ACHN (cell line): ENCODE measurements around the gene RAB11FIP4.

Experiments
- DNase-seq: peaks from one replicate; pipeline ENCODE4 v3.0.0-alpha.2; 2015
- in situ Hi-C: cut with HindIII; loops from 2 replicates; pipeline ENCODE4 v1.10.0; 2017; ENCODE audit warnings: low sequenced_read_pairs, low pct_ligation_motif_present, low pct_unique_long_range_greater_than_20kb

Gene RAB11FIP4

GRCh38 chr17:31524926-31525800, 133.7 kb downstream of the RAB11FIP4 start:
- DNase-seq = peak; percentile 80
- in situ Hi-C loops = no loop called here

DNA sequence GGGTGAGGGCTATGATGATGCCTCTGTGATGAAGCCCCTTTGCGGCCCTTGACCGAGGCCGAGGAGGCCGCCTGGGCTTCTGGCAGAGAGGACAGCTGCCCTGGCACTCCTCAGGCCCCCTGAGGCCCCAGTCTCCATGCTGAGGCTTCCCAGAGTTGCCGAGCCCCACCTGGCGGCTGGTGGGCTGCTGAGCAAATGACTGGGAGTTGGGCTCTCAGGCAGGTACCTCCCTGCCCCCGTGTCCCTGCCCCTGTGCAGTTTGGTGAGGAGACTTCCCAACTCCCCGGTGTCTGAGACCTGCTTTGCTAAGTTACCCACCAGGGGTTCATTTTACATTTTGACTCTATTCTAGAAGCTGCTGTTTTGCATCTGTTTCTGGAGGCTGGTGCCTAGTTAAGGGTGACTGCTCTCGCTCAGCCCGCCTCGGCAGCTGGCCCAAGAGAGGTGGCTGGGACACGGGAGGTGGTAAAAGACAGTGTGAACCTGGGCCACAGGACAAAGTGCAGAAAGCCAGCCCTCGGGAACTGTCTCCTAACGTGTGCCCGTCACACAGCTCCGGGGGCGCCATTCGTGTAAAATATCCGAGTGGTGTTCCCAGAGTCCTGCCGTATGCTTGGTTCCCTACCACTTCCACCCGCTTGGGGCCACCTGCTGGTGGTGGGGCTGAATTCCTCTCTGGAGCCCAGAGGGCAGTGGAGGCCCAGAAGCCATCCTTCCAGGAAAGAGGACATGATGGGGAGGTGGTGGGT, 134.5 kb downstream of the RAB11FIP4 start:
- DNase-seq = peak; percentile 53
- in situ Hi-C loops = no loop called here

DNA sequence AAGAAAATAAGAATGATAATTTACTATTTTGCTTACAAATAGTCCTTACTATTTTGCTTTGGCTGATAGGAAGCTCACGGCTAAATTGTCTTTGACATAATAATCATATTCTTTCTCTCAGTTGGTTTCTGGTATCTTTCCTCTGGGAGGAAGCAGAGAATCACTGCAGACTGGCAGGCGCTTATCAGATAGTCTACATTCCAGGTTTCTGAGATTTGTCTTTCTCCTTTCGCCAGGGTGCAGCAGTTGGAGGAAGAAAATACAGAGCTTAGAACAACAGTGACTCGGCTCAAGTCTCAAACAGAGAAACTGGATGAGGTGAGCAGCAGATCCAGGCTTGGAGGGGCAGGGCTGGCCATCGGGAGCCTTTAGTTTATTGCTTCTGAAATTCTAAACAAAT, 136.1 kb downstream of the RAB11FIP4 start:
- no peak for DNase-seq
- in situ Hi-C loops = no loop called here

- no peak for DNase-seq
- in situ Hi-C loops = no loop called here
Observed at GRCh38 chr17:31528291-31528874, 136.9 kb downstream of the RAB11FIP4 start.

- DNase-seq = no peak
- in situ Hi-C loops = no loop called here
Observed at GRCh38 chr17:31529841-31530251, 138.4 kb downstream of the RAB11FIP4 start.

- in situ Hi-C loops = no loop called here
- no peak for DNase-seq
Observed at GRCh38 chr17:31530391-31530985, 139.0 kb downstream of the RAB11FIP4 start.

- no peak for DNase-seq
- in situ Hi-C loops = no loop called here
Observed at GRCh38 chr17:31531336-31531980, 140.0 kb downstream of the RAB11FIP4 start.

GRCh38 chr17:31532081-31532480, 140.6 kb downstream of the RAB11FIP4 start:
- no peak for DNase-seq
- in situ Hi-C loops = no loop called here

DNA sequence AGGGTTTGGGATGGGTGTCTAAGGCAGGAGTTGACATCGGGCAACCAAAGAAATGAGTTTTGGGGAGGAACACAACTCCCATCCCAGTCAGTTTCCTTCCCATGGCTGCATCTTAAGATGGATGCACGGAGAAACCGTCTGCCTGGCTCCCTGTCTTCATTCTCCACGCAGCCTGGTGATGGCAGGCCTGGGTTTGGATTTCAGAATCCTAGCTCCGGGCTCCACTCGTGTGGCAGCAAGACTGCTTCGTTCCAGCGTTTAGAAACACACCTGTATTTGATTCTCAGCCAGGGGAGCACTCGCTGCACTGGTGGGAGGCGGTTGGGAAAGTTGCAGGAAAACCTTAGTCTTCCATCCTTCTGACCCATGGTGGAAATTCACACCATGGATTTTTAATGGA, 141.1 kb downstream of the RAB11FIP4 start:
- no peak for DNase-seq
- in situ Hi-C loops = no loop called here

GRCh38 chr17:31533546-31534155, 142.2 kb downstream of the RAB11FIP4 start:
- in situ Hi-C loops = no loop called here

GRCh38 chr17:31534223-31534888, 142.9 kb downstream of the RAB11FIP4 start:
- in situ Hi-C loops = no loop called here

More at GRCh38 chr17:31533546-31534155, 142.2 kb downstream of the RAB11FIP4 start:
- peak; percentile 79 for DNase-seq

GRCh38 chr17:31535581-31535981, 144.1 kb downstream of the RAB11FIP4 start:
- no peak for DNase-seq
- in situ Hi-C loops = no loop called here

More at GRCh38 chr17:31534223-31534888, 142.9 kb downstream of the RAB11FIP4 start:
- DNase-seq = no peak

DNA sequence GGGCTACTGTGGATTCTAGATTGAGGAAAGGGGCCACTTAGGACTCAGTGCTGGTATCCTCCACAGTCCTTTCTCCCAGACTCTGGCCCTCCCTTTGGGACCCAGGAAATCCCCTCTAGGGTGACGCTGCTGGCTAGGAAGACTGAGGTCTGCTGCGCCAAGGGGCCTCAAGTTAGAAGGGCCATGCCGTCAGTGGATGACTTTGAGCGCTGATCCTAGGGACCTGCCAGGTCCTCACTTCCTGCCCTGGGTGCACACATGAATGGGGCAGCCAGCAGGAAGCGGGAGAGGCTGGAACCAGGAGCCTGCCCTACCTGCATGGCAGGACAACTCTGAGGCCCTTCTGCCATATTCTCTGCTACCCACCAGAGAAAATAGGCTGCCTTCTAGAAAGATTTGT, 145.0 kb downstream of the RAB11FIP4 start:
- in situ Hi-C loops = no loop called here
- DNase-seq = no peak

- DNase-seq = no peak
- in situ Hi-C loops = no loop called here
Observed at GRCh38 chr17:31537565-31538011, 146.1 kb downstream of the RAB11FIP4 start.

DNA sequence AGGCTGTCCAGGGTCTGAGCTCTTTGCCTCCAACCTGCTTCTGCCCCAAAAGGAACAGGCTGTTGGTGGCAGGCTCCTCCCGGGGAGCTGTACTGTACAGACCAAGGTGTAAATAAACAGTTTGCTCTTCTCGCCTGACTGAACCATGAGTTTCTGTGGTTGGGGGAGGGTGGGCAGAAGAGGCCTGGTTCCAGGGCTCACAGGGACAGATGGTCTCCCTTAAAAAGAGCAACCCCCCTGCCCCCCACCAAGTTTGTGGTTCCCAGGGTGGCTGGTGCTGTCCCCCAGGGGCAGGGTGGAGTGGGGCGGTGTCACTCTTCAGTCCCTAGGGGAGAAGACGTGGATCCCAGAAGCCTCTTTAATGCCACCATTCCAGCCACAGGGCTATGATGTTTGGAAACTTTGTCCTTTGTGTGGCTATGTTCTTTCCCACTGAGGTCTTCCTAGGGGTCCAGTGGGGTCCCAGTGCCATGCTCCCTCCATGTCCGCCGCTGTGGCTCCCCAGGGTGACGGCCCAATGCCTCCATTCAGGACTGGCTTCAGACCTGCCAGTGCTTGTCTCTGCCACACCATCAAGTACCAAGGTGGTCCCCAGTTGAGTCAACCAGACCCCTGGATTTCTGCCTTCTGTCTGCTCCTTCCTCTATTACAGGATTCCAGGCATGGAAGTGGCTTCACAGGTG, 146.7 kb downstream of the RAB11FIP4 start:
- no peak for DNase-seq
- in situ Hi-C loops = no loop called here

DNA sequence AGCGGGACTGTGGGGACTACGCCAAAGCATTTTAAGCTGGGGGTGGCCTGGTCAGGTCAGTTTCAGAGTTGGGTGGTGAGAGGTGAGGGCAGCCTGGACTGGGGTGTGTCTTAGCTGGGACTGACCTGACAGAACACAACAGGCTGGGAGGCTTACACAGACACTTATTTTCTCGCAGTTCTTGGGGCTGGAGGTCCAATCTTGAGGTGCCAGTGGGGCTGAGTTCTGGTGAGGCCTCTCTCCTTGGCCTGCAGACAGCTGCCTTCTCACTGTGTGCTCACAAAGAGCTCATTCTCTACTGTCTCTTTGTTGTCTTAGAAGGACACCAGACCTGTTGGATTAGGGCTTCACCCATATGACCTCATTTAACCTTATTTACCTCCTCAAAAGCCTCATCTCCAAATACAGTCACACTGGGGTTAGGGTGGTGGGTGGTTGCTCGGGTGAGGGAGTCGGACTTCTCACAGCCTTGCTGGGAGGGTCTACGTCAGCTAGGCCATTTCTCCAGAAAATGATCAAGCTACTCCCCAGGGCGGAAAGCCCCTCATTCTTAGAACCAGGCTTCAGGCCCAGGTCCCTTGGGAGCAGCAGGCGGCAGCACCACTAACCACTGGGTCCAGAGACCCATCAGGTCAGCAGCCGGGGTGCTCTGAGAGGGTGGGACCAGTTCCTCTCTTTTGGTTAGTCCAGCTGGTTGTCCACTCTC, 149.3 kb downstream of the RAB11FIP4 start:
- no peak for DNase-seq
- in situ Hi-C loops = no loop called here
